Breast epithelium (tissue), 4 donors: ENCODE results near the gene BAD. TPM values are rescaled to one million over a fixed set of nuclear protein-coding genes. Genes with fewer than 3 reads are reported as not detected.

Experiments used
- DNase-seq, 2 donors: peaks; one replicate each; pipeline ENCODE4 v3.0.0-alpha.2; 2019; ENCODE audit warnings: low spot score in 2 of 2
- H3K27ac ChIP-seq, 2 donors: fragments of 200-600 bp; sonication (generic) in 1 of 2; one replicate each; pipeline ENCODE4 v1.5.1; 2016 to 2019; ENCODE audit warnings: mild to moderate bottlenecking in 1 of 2
- H3K27me3 ChIP-seq, 2 donors: fragments of 200-600 bp; sonication (generic) in 1 of 2; one replicate each; pipeline versions ENCODE4 v1.5.1 to v1.6.0; 2017 to 2019; ENCODE audit warnings: control low read depth in 1 of 2, mild to moderate bottlenecking in 1 of 2
- H3K36me3 ChIP-seq: fragments of 200-600 bp; one replicate; pipeline ENCODE4 v1.5.1; 2019
- H3K4me1 ChIP-seq, 2 donors: fragments of 200-600 bp; sonication (generic); one replicate each; pipeline ENCODE4 v1.5.1; 2016 to 2019; ENCODE audit warnings: control low read depth in 1 of 2
- H3K4me3 ChIP-seq, 3 donors: fragments of 200-600 bp; sonication (generic); 1 replicate in 2 of 3; 2 replicates in 1 of 3; pipeline ENCODE4 v1.5.1; 2016 to 2019; ENCODE audit warnings: mild to moderate bottlenecking in 3 of 3, moderate library complexity in 2 of 3
- H3K9me3 ChIP-seq, 2 donors: fragments of 200-600 bp; sonication (generic) in 1 of 2; one replicate each; pipeline ENCODE4 v1.5.1; 2016 to 2019; ENCODE audit warnings: control low read depth in 1 of 2
- POLR2A ChIP-seq: fragments of 450-650 bp; IDR thresholded peaks from one replicate; pipeline ENCODE4 v1.6.1; 2016; ENCODE audit warnings: antibody characterized with exemption, mild to moderate bottlenecking, moderate library complexity
- POLR2AphosphoS5 ChIP-seq, 3 donors: sonication (generic); formaldehyde crosslinking; IDR thresholded peaks; one replicate each; pipeline ENCODE4 v1.6.1; 2017; ENCODE audit warnings: antibody characterized with exemption in 3 of 3
- intact Hi-C: fragments of 100-400 bp; cut with DNase I; formaldehyde crosslinking; loops from one replicate; pipeline ENCODE4 v1.15.1; 2023; ENCODE audit warnings: low total_unique reads
- total RNA-seq, 3 donors: library from RNA; depleted of rRNA; stranded (reverse); fragments of >200 nt; gene quantifications; one replicate each; pipeline ENCODE4 v1.1.0, GENCODE V29; 2016
- TF ChIP-seq, protein P1 (sequence below), 3 donors: fragments of 450-650 bp; IDR thresholded peaks; one replicate each; pipeline ENCODE4 v1.5.1; 2016 to 2017; ENCODE audit warnings: antibody characterized with exemption in 3 of 3, mild to moderate bottlenecking in 3 of 3, moderate library complexity in 3 of 3

Gene BAD
- total RNA-seq, 3 donors from 2014 or later, result 80.3 to 107 (median 87.5) TPM

DNA sequence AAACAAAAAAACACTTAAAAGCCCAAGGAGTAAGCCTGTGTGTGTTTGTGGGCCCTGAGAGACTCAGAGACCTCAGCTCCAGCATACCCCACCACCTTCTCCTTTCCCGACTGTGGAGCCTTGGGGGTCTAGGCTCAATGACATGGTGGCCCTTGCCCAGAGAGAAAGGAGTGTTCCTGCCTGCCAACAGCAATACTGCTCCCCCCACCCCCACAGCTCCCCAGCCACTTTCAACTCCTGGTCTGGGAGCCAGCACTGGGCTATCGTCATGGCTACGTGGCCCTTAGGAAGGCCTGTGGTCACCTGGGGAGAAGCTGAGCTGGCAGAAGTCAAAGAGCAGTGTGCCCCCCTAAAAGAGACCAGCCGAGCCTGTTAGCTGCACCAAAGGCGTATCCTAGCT is 40.4 kb downstream of the BAD start:
- Histone ChIP-seq H3K36me3 (no peaks in the 10 kb centered on the region), H3K27me3 (no peaks in the 10 kb centered on the region), H3K4me3 (no peak overlapping the region), H3K9me3 (no peaks in the 10 kb centered on the region), H3K27ac (peak overlapping the region in 1 of 2 donors; percentile 17), H3K4me1 (peaks cover 10 to 12% of the 10 kb centered on the region in 2 donors)
- DNase-seq, result no peak
- TF ChIP-seq POLR2A (no peak), POLR2AphosphoS5 (IDR thresholded peaks at IDR 0.05) (no peak)
- TF ChIP-seq, protein P1, sequence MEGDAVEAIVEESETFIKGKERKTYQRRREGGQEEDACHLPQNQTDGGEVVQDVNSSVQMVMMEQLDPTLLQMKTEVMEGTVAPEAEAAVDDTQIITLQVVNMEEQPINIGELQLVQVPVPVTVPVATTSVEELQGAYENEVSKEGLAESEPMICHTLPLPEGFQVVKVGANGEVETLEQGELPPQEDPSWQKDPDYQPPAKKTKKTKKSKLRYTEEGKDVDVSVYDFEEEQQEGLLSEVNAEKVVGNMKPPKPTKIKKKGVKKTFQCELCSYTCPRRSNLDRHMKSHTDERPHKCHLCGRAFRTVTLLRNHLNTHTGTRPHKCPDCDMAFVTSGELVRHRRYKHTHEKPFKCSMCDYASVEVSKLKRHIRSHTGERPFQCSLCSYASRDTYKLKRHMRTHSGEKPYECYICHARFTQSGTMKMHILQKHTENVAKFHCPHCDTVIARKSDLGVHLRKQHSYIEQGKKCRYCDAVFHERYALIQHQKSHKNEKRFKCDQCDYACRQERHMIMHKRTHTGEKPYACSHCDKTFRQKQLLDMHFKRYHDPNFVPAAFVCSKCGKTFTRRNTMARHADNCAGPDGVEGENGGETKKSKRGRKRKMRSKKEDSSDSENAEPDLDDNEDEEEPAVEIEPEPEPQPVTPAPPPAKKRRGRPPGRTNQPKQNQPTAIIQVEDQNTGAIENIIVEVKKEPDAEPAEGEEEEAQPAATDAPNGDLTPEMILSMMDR (IDR thresholded peaks at IDR 0.05), result no peak
- intact Hi-C loops, result no loop called here

DNA sequence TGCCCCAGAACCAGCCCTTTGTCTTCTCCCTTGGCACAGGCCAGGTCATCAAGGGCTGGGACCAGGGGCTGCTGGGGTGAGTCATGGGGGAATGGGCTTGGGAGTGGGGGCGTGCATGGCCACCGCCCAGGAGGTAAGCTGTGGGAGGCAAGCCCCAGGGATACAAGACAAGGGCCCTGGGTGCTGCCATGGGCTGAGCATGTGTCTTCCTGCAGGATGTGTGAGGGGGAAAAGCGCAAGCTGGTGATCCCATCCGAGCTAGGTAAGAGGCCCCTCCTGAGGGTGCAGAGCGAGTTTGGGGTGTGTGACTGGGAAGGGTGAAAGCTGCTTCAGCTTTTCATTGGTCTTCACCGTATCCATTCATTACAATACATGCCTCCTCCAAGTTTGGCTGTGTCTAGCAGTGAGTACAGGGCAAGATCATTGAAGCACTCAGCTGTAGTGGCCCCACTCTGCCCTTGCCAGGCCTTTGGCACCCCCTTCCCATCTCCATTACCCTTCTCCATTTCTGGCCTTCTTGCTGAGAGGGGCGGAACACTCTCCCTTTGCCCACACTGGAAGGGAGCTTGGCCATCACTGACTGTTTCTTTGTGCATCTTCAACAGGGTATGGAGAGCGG is 41.1 kb downstream of the BAD start:
- intact Hi-C loops, result no loop called here
- Histone ChIP-seq H3K9me3 (no peaks in the 10 kb centered on the region), H3K4me3 (no peak overlapping the region), H3K4me1 (peaks cover 10 to 12% of the 10 kb centered on the region in 2 donors), H3K36me3 (no peaks in the 10 kb centered on the region), H3K27ac (peak overlapping the region in 1 of 2 donors; percentile 17), H3K27me3 (no peaks in the 10 kb centered on the region)
- DNase-seq, result no peak
- TF ChIP-seq POLR2AphosphoS5 (IDR thresholded peaks at IDR 0.05) (no peak), POLR2A (no peak)
- TF ChIP-seq, protein P1 (IDR thresholded peaks at IDR 0.05), result no peak

DNA sequence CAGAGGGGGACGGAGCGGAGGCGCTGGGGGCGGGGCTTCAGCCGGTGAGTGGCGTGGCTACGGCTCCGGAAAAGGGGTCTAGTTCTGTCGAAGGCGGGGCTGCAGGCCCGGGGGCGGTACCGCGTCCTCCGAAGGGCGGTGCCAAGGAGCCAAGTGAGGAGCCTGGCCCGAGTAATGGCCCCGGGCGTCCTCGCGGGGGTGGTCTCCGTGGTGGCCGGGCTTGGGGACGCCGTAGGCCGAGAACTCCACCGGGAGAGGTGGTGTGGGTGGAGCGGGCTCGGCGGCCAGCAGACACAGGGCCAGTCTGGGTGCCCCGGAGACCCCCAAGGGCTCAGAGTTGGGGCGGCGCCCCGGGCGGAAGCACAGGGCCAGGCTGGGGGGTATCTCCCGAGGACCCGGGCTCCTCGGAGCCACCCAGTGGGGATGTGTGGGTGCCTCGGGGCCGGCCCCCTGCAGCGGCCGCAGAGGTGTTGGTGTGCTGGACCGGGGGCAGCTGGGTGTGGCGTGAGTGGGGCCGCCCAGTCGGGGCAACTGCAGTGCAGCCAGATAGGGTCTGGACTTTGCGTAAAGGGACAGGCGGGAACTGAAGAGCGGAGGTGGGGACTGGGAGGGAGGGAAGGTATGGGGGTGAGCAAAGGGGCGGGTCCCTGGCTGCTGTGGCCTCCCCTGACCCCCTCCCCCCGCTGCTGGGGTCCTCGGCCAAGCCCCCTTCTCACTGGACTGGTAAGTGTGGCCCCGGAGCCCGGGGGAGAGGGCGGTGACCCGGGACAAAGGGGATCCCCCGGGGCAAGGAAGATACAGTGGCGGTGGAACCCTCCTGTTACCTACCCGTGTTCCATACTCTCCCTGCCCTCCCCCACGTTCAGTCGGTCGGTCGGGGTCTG is 42.7 kb downstream of the BAD start:
- Histone ChIP-seq H3K4me1 (peaks cover 4 to 12% of the 10 kb centered on the region in 2 donors), H3K36me3 (no peaks in the 10 kb centered on the region), H3K9me3 (no peaks in the 10 kb centered on the region), H3K27me3 (no peaks in the 10 kb centered on the region), H3K27ac (peak overlapping the region; percentile 100), H3K4me3 (peak overlapping the region; percentile 83 to 92 (median 87))
- intact Hi-C loops, result no loop called here
- TF ChIP-seq, protein P1 (IDR thresholded peaks at IDR 0.05), result peak in 1 of 3 donors; percentile 8
- TF ChIP-seq POLR2AphosphoS5 (IDR thresholded peaks at IDR 0.05), result peak in 2 of 3 donors; percentile 28 to 52
- no peak for TF ChIP-seq POLR2A
- peak; percentile 61 to 100 for DNase-seq

DNA sequence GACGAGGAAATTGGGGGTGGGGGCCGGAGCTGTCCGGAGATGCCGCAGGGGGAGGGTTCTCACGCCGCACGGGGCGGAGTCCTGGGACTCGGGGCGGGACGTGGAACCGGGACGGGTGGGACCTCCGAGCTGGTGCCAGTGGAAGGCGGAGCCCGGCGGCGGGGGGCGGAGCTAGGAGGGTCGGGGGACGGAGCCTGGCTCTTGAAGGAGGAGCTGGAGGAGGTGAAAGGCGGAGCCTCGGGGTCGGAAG is 43.3 kb downstream of the BAD start:
- TF ChIP-seq, protein P1 (IDR thresholded peaks at IDR 0.05), result no peak
- no peak for TF ChIP-seq POLR2AphosphoS5 (IDR thresholded peaks at IDR 0.05)
- no peak for TF ChIP-seq POLR2A
- DNase-seq, result peak in 1 of 2 donors; percentile 99
- Histone ChIP-seq H3K4me1 (peaks cover 4 to 12% of the 10 kb centered on the region in 2 donors), H3K27me3 (no peaks in the 10 kb centered on the region), H3K9me3 (no peaks in the 10 kb centered on the region), H3K27ac (peak overlapping the region; percentile 100), H3K4me3 (peak overlapping the region; percentile 83 to 92 (median 87)), H3K36me3 (no peaks in the 10 kb centered on the region)
- intact Hi-C loops, result no loop called here
